SK-N-SH (cell line): ENCODE results near the gene TTC3. TPM values are rescaled to one million over a fixed set of nuclear protein-coding genes. Genes with fewer than 3 reads are reported as not detected.

Source experiments
- CTCF ChIA-PET: fragments of 300-600, 350-600 bp; formaldehyde crosslinking; extraction: SDS; loops from one replicate; lab custom pipeline; 2021; lab: Yijun Ruan, JAX
- POLR2A ChIA-PET: fragments of 350-600 bp; sonication (Branson Sonifier 250); formaldehyde crosslinking; extraction: SDS; loops from one replicate; lab custom pipeline; 2020; ENCODE audit warnings: antibody characterized with exemption, inconsistent platforms; lab: Yijun Ruan, JAX
- DNase-seq: peaks from one replicate; pipeline ENCODE4 v3.0.0; 2012
- H2AFZ ChIP-seq: fragments of 200-600 bp; sonication (generic); 2 replicates; pipeline ENCODE4 v1.8.1; 2016; ENCODE audit warnings: antibody characterized with exemption, mild to moderate bottlenecking, low read depth
- H3F3A ChIP-seq: fragments of 200-600 bp; sonication (generic); replicated peaks from 2 replicates; pipeline ENCODE3; 2016; ENCODE audit warnings: antibody characterized with exemption, mild to moderate bottlenecking; ENCODE audit not compliant: insufficient read depth
- H3K27ac ChIP-seq, 2 experiments: fragments of 200-500 bp in 1 of 2; fragments of 200-600 bp in 1 of 2; sonication (Bioruptor generic) in 1 of 2; sonication (generic), shearing (Covaris generic) in 1 of 2; 2 replicates each; pipeline versions ENCODE4 v1.5.1 to v1.6.1; 2014 to 2016; ENCODE audit warnings: low read depth in 2 of 2, inconsistent platforms in 1 of 2, low read length in 1 of 2, mild to moderate bottlenecking in 1 of 2, mixed read lengths in 1 of 2
- H3K27me3 ChIP-seq: fragments of 200-600 bp; sonication (generic), shearing (Covaris generic); 2 replicates; pipeline ENCODE4 v1.6.1; 2016; ENCODE audit warnings: mixed run types; ENCODE audit not compliant: insufficient read depth
- H3K36me3 ChIP-seq, 2 experiments: fragments of 200-500 bp in 1 of 2; fragments of 200-600 bp in 1 of 2; sonication (Bioruptor generic) in 1 of 2; sonication (generic) in 1 of 2; replicated peaks in 1 of 2; 2 replicates each; pipeline versions ENCODE3 to v1.5.1; 2014 to 2016; ENCODE audit warnings: low read length in 1 of 2, mild to moderate bottlenecking in 1 of 2; ENCODE audit not compliant: insufficient read depth in 2 of 2, control insufficient read depth in 1 of 2
- H3K4me1 ChIP-seq, 2 experiments: fragments of 200-500 bp in 1 of 2; fragments of 200-600 bp in 1 of 2; sonication (Bioruptor generic) in 1 of 2; sonication (generic), shearing (Covaris generic) in 1 of 2; 2 replicates each; pipeline versions ENCODE4 v1.5.1 to v1.6.1; 2014 to 2016; ENCODE audit warnings: low read depth in 1 of 2, low read length in 1 of 2, mixed run types in 1 of 2; ENCODE audit not compliant: insufficient read depth in 2 of 2, control insufficient read depth in 1 of 2
- H3K4me2 ChIP-seq: fragments of 200-600 bp; sonication (generic), shearing (Covaris generic); 2 replicates; pipeline ENCODE4 v1.6.1; 2017; ENCODE audit warnings: mixed run types
- H3K4me3 ChIP-seq, 2 experiments: fragments of 200-500 bp in 1 of 2; fragments of 200-600 bp in 1 of 2; sonication (Bioruptor generic) in 1 of 2; sonication (generic), shearing (Covaris generic) in 1 of 2; 2 replicates each; pipeline versions ENCODE4 v1.5.1 to v1.8.1; 2014 to 2016; ENCODE audit warnings: low read depth in 2 of 2, inconsistent platforms in 1 of 2, low read length in 1 of 2, mild to moderate bottlenecking in 1 of 2, mixed read lengths in 1 of 2, moderate library complexity in 1 of 2
- H3K79me2 ChIP-seq: fragments of 200-600 bp; sonication (generic); 2 replicates; pipeline ENCODE4 v1.8.1; 2017; ENCODE audit warnings: mild to moderate bottlenecking; ENCODE audit not compliant: insufficient read depth
- H3K9ac ChIP-seq: fragments of 200-600 bp; sonication (generic); 2 replicates; pipeline ENCODE4 v1.6.1; 2017; ENCODE audit warnings: mixed run types
- H3K9me2 ChIP-seq: fragments of 200-600 bp; sonication (generic); 2 replicates; pipeline ENCODE4 v1.6.1; 2017; ENCODE audit warnings: mixed run types
- H3K9me3 ChIP-seq: fragments of 200-600 bp; sonication (generic); 2 replicates; pipeline ENCODE4 v1.6.1; 2017; ENCODE audit warnings: mixed run types, mild to moderate bottlenecking, moderate library complexity
- H4K20me1 ChIP-seq: fragments of 200-600 bp; sonication (generic); 2 replicates; pipeline ENCODE4 v1.6.1; 2017; ENCODE audit warnings: mild to moderate bottlenecking, mixed run types; ENCODE audit not compliant: insufficient read depth
- CHD2 ChIP-seq: fragments of 150-350 bp; IDR thresholded peaks from 2 replicates; pipeline ENCODE4 v1.6.1; 2018; ENCODE audit warnings: low read length; ENCODE audit not compliant: partially characterized antibody
- FOSL2 ChIP-seq: IDR thresholded peaks from 2 replicates; pipeline ENCODE4 v1.4.0; 2012; ENCODE audit warnings: low read depth, mild to moderate bottlenecking, moderate library complexity, borderline replicate concordance
- FOXM1 ChIP-seq: IDR thresholded peaks from 2 replicates; pipeline ENCODE4 v1.4.0; 2012; ENCODE audit warnings: low read depth, mild to moderate bottlenecking
- GABPA ChIP-seq: IDR thresholded peaks from 2 replicates; pipeline ENCODE4 v1.4.0; 2012; ENCODE audit warnings: low read depth, mild to moderate bottlenecking
- NFIC ChIP-seq: IDR thresholded peaks from 2 replicates; pipeline ENCODE4 v1.4.0; 2012; ENCODE audit warnings: borderline replicate concordance
- NRF1 ChIP-seq: IDR thresholded peaks from 2 replicates; pipeline ENCODE4 v1.6.1; 2012; ENCODE audit warnings: low read depth, mild to moderate bottlenecking, low read length
- RAD21 ChIP-seq: IDR thresholded peaks from 2 replicates; pipeline ENCODE4 v1.6.1; 2012; ENCODE audit warnings: mild to moderate bottlenecking, low read length
- SIN3A ChIP-seq: IDR thresholded peaks from 2 replicates; pipeline ENCODE4 v1.6.1; 2012; ENCODE audit warnings: low read depth, mild to moderate bottlenecking, low read length, moderate library complexity, borderline replicate concordance
- TAF1 ChIP-seq: IDR thresholded peaks from 2 replicates; pipeline ENCODE4 v1.6.1; 2012; ENCODE audit warnings: low read depth, mild to moderate bottlenecking, low read length, moderate library complexity, borderline replicate concordance
- WGBS: methylation state at CpG from one replicate; pipeline ENCODE4 v1.1.6; 2017; ENCODE audit warnings: low lambda C conversion rate; 5-methylcytosine and 5-hydroxymethylcytosine counted together
- polyA plus RNA-seq, 3 experiments: library from polyadenylated mRNA; depleted of rRNA; stranded (reverse); fragments of >200 nt; gene quantifications; 2 replicates each; pipeline ENCODE4 v1.2.3, GENCODE V29; 2012
- TF ChIP-seq, protein P1 (sequence below): fragments of 200-600 bp; sonication (generic); IDR thresholded peaks from 2 replicates; pipeline ENCODE4 v1.6.1; 2017; ENCODE audit warnings: antibody characterized with exemption, mild to moderate bottlenecking, moderate library complexity
- TF ChIP-seq, protein P2 (sequence below): IDR thresholded peaks from 2 replicates; pipeline ENCODE4 v1.4.0; 2012; ENCODE audit warnings: low read depth
- TF ChIP-seq, protein P3 (sequence below): IDR thresholded peaks from 2 replicates; pipeline ENCODE4 v1.4.0; 2012; ENCODE audit warnings: low read depth, borderline replicate concordance
- TF ChIP-seq, protein P4 (sequence below): IDR thresholded peaks from 2 replicates; pipeline ENCODE4 v1.6.1; 2012; ENCODE audit warnings: mild to moderate bottlenecking, low read depth, low read length, moderate library complexity
- TF ChIP-seq, protein P5 (sequence below): IDR thresholded peaks from 2 replicates; pipeline ENCODE4 v1.4.0; 2012; ENCODE audit warnings: low read depth, borderline replicate concordance

TTC3 gene
- polyA plus RNA-seq, 1 of the 3 experiments (the other 2 are of a cell fraction): 35.7 TPM

DNA sequence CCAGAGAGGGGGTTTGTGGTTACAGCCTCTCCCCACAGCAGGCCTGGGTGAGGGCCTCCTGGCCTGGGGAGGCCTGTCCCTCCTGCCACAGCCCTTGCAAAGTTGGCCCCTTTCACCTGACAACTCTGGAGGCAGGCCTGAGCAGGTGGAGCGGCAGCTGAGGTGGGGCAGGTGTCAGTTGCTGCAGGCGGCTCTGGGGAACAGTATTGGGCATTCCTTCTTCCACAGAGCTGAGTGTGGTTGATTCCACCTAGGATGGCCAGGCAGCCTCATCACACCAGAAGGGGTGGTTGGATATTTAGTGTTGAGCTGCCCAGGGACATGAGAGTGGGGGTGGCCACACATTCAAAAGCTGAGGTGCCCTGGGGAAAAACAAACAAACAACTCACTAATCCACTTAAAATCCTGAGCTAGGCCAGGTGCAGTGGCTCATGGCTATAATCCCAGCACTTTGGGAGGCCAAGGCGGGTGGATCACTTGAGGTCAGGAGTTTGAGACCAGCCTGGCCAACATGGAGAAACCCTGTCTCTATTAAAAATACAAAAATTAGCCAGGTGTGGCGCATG, 31.3 kb upstream of the TTC3 start:
- no peak overlapping the region for H3K4me3 ChIP-seq
- no peak overlapping the region for H3K27ac ChIP-seq
- no peak overlapping the region for H3K9ac ChIP-seq
- TF ChIP-seq, protein P1, sequence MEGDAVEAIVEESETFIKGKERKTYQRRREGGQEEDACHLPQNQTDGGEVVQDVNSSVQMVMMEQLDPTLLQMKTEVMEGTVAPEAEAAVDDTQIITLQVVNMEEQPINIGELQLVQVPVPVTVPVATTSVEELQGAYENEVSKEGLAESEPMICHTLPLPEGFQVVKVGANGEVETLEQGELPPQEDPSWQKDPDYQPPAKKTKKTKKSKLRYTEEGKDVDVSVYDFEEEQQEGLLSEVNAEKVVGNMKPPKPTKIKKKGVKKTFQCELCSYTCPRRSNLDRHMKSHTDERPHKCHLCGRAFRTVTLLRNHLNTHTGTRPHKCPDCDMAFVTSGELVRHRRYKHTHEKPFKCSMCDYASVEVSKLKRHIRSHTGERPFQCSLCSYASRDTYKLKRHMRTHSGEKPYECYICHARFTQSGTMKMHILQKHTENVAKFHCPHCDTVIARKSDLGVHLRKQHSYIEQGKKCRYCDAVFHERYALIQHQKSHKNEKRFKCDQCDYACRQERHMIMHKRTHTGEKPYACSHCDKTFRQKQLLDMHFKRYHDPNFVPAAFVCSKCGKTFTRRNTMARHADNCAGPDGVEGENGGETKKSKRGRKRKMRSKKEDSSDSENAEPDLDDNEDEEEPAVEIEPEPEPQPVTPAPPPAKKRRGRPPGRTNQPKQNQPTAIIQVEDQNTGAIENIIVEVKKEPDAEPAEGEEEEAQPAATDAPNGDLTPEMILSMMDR: no peak
- TF ChIP-seq CHD2 (no peak), NRF1 (no peak), FOXM1 (no peak), SIN3A (no peak), TAF1 (no peak), RAD21 (no peak), FOSL2 (no peak), GABPA (no peak), NFIC (no peak)
- TF ChIP-seq, protein P2, sequence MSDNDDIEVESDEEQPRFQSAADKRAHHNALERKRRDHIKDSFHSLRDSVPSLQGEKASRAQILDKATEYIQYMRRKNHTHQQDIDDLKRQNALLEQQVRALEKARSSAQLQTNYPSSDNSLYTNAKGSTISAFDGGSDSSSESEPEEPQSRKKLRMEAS: no peak
- TF ChIP-seq, protein P3, sequence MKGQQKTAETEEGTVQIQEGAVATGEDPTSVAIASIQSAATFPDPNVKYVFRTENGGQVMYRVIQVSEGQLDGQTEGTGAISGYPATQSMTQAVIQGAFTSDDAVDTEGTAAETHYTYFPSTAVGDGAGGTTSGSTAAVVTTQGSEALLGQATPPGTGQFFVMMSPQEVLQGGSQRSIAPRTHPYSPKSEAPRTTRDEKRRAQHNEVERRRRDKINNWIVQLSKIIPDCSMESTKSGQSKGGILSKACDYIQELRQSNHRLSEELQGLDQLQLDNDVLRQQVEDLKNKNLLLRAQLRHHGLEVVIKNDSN: no peak
- TF ChIP-seq, protein P4, sequence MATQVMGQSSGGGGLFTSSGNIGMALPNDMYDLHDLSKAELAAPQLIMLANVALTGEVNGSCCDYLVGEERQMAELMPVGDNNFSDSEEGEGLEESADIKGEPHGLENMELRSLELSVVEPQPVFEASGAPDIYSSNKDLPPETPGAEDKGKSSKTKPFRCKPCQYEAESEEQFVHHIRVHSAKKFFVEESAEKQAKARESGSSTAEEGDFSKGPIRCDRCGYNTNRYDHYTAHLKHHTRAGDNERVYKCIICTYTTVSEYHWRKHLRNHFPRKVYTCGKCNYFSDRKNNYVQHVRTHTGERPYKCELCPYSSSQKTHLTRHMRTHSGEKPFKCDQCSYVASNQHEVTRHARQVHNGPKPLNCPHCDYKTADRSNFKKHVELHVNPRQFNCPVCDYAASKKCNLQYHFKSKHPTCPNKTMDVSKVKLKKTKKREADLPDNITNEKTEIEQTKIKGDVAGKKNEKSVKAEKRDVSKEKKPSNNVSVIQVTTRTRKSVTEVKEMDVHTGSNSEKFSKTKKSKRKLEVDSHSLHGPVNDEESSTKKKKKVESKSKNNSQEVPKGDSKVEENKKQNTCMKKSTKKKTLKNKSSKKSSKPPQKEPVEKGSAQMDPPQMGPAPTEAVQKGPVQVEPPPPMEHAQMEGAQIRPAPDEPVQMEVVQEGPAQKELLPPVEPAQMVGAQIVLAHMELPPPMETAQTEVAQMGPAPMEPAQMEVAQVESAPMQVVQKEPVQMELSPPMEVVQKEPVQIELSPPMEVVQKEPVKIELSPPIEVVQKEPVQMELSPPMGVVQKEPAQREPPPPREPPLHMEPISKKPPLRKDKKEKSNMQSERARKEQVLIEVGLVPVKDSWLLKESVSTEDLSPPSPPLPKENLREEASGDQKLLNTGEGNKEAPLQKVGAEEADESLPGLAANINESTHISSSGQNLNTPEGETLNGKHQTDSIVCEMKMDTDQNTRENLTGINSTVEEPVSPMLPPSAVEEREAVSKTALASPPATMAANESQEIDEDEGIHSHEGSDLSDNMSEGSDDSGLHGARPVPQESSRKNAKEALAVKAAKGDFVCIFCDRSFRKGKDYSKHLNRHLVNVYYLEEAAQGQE: no peak
- TF ChIP-seq, protein P5, sequence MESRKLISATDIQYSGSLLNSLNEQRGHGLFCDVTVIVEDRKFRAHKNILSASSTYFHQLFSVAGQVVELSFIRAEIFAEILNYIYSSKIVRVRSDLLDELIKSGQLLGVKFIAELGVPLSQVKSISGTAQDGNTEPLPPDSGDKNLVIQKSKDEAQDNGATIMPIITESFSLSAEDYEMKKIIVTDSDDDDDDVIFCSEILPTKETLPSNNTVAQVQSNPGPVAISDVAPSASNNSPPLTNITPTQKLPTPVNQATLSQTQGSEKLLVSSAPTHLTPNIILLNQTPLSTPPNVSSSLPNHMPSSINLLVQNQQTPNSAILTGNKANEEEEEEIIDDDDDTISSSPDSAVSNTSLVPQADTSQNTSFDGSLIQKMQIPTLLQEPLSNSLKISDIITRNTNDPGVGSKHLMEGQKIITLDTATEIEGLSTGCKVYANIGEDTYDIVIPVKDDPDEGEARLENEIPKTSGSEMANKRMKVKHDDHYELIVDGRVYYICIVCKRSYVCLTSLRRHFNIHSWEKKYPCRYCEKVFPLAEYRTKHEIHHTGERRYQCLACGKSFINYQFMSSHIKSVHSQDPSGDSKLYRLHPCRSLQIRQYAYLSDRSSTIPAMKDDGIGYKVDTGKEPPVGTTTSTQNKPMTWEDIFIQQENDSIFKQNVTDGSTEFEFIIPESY: no peak
- no peak overlapping the region for H2AFZ ChIP-seq
- H4K20me1 ChIP-seq: no peaks in the 10 kb centered on the region
- H3K27me3 ChIP-seq: no peaks in the 10 kb centered on the region
- ChIA-PET CTCF (interaction anchor here (1.3 to 2.1 kb wide), 2 partner anchors 12 to 32 kb away, joined by 4 to 7 read pairs; no protein-coding TSS in a partner anchor), POLR2A (no interaction called here)
- no peak for DNase-seq
- H3K36me3 ChIP-seq: no peaks in the 10 kb centered on the region
- WGBS: 86% methylated on average over 4 of the region's 4 CpGs
- no peaks in the 10 kb centered on the region; a peak in 1 of 4 replicates for H3K4me1 ChIP-seq
- H3F3A ChIP-seq: no peaks in the 10 kb centered on the region
- no peak overlapping the region for H3K4me2 ChIP-seq
- H3K9me3 ChIP-seq: no peaks in the 10 kb centered on the region
- no peaks in the 10 kb centered on the region for H3K9me2 ChIP-seq
- no peaks in the 10 kb centered on the region for H3K79me2 ChIP-seq
